ENCODE data around the gene DLEC1. TPM values are rescaled to one million over a fixed set of nuclear protein-coding genes. Genes with fewer than 3 reads are reported as not detected.

DLEC1 gene
- total RNA-seq, 1 experiment from 2014 or later = 0.81 TPM

GRCh38 chr3:38039101-38039898 is at the start of gene DLEC1 (continued):
- TF ChIP-seq CBFB (CRISPR knock-in tag; IDR thresholded peaks at IDR 0.05; ENCODE audit: low read depth) (peak; percentile 92; the same call in 1 of the 2 replicates), ZNF425 (CRISPR knock-in tag; conservative IDR thresholded peaks at IDR 0.05) (no peak), GABPB1 (CRISPR knock-in tag; IDR thresholded peaks at IDR 0.05) (no peak), PREB (CRISPR knock-in tag; IDR thresholded peaks at IDR 0.05; ENCODE audit: borderline replicate concordance) (no peak), RORB (CRISPR knock-in tag; IDR thresholded peaks at IDR 0.05) (no peak), TEAD1 (CRISPR knock-in tag; IDR thresholded peaks at IDR 0.05) (peak; percentile 91), OVOL2 (CRISPR knock-in tag; IDR thresholded peaks at IDR 0.05; ENCODE audit: borderline replicate concordance) (no peak), ZNF416 (CRISPR knock-in tag; IDR thresholded peaks at IDR 0.05) (no peak), PRRX2 (CRISPR knock-in tag; IDR thresholded peaks at IDR 0.05) (no peak), SMAD4 (CRISPR knock-in tag; IDR thresholded peaks at IDR 0.05) (0 out of 2 replicates have a peak, but pooled peaks have one; percentile 25), ZNF423 (CRISPR knock-in tag; IDR thresholded peaks at IDR 0.05) (no peak), ATF1 (CRISPR knock-in tag; IDR thresholded peaks at IDR 0.05) (peak; percentile 85; the same call in 1 of the 2 replicates), USF2 (CRISPR knock-in tag; IDR thresholded peaks at IDR 0.05) (no peak), SMAD3 (CRISPR knock-in tag; IDR thresholded peaks at IDR 0.05; ENCODE audit: borderline replicate concordance) (peak; percentile 94), NR2C2 (CRISPR knock-in tag; IDR thresholded peaks at IDR 0.05) (peak; percentile 84), ZMAT4 (CRISPR knock-in tag; IDR thresholded peaks at IDR 0.05) (no peak), MYBL2 (CRISPR knock-in tag; IDR thresholded peaks at IDR 0.05) (peak; percentile 97; the same call in 1 of the 2 replicates), ZNF121 (CRISPR knock-in tag; IDR thresholded peaks at IDR 0.05) (no peak), CREB1 (CRISPR knock-in tag; IDR thresholded peaks at IDR 0.05) (peak; percentile 92), JUN (CRISPR knock-in tag; IDR thresholded peaks at IDR 0.05) (peak; percentile 93), GRHL2 (CRISPR knock-in tag; IDR thresholded peaks at IDR 0.05; ENCODE audit: insufficient replicate concordance, severe bottlenecking) (no peak), ZNF232 (CRISPR knock-in tag; IDR thresholded peaks at IDR 0.05) (peak; percentile 96), NR3C1 (CRISPR knock-in tag; conservative IDR thresholded peaks at IDR 0.05; ENCODE audit: low read depth) (peak; percentile 93; the same call in 1 of the 2 replicates), ZNF138 (CRISPR knock-in tag; conservative IDR thresholded peaks at IDR 0.05) (peak; percentile 92), GTF2I (CRISPR knock-in tag; conservative IDR thresholded peaks at IDR 0.05) (no peak), ETV6 (CRISPR knock-in tag; IDR thresholded peaks at IDR 0.05) (peak; percentile 93; the same call in 1 of the 2 replicates), ATF3 (CRISPR knock-in tag; conservative IDR thresholded peaks at IDR 0.05) (0 out of 2 replicates have a peak, but pooled peaks have one; percentile 6), AFF4 (CRISPR knock-in tag; IDR thresholded peaks at IDR 0.05; ENCODE audit: borderline replicate concordance) (peak; percentile 94; the same call in 1 of the 2 replicates), CREM (CRISPR knock-in tag; IDR thresholded peaks at IDR 0.05) (peak; percentile 74; the same call in 1 of the 2 replicates), TCF7 (CRISPR knock-in tag; IDR thresholded peaks at IDR 0.05; ENCODE audit: low read depth) (peak; percentile 93; the same call in 1 of the 2 replicates), TEAD4 (CRISPR knock-in tag; IDR thresholded peaks at IDR 0.05) (peak; percentile 73; the same call in 1 of the 2 replicates)

Data from WTC11 (cell line).